K562 (cell line): Measurements from ENCODE around the gene PRKAA1. TPM values are rescaled to one million over a fixed set of nuclear protein-coding genes. Genes with fewer than 3 reads are reported as not detected.

Experiments
- BCL6 ChIP-seq: fragments of 250-450 bp; sonication (Bioruptor Pico); IDR thresholded peaks from 2 replicates; pipeline ENCODE4 v1.4.0; 2020
- E2F3 ChIP-seq: fragments of 250-450 bp; sonication (Bioruptor Pico); IDR thresholded peaks from 2 replicates; pipeline ENCODE4 v1.4.0; 2020; ENCODE audit warnings: mild to moderate bottlenecking
- EHMT2 ChIP-seq: fragments of 450-650 bp; IDR thresholded peaks from 2 replicates; pipeline ENCODE4 v1.6.1; 2018; ENCODE audit warnings: antibody characterized with exemption
- GTF2F1 ChIP-seq: IDR thresholded peaks from 2 replicates; pipeline ENCODE4 v1.6.1; 2011; ENCODE audit warnings: low read depth, low read length, improper control_type of control experiment
- HCFC1 ChIP-seq: IDR thresholded peaks from 2 replicates; pipeline ENCODE4 v1.6.1; 2012; ENCODE audit warnings: low read depth, low read length, improper control_type of control experiment
- NFE2L1 ChIP-seq: fragments of 450-650 bp; IDR thresholded peaks from 2 replicates; pipeline ENCODE4 v1.6.1; 2016; ENCODE audit warnings: missing genetic modification characterization, low read depth, mild to moderate bottlenecking, missing compliant biosample characterization, moderate library complexity, borderline replicate concordance
- RAD51 ChIP-seq: fragments of 450-650 bp; IDR thresholded peaks from 2 replicates; pipeline ENCODE4 v1.7.1; 2016; ENCODE audit warnings: low read depth, mild to moderate bottlenecking, borderline replicate concordance
- RFX7 ChIP-seq: fragments of 250-450 bp; sonication (Bioruptor Pico); IDR thresholded peaks from 2 replicates; pipeline ENCODE4 v1.5.1; 2021; ENCODE audit warnings: mild to moderate bottlenecking
- SAFB ChIP-seq: fragments of 200-400 bp; formaldehyde crosslinking; IDR thresholded peaks from 2 replicates; pipeline ENCODE4 v1.6.1; 2017; ENCODE audit warnings: low read depth, low read length, borderline replicate concordance
- SIN3A ChIP-seq, 2 experiments: fragments of 150-350 bp in 1 of 2; IDR thresholded peaks; 2 replicates each; pipeline ENCODE4 v1.6.1; 2011 to 2016; ENCODE audit warnings: borderline replicate concordance in 2 of 2, low read depth in 2 of 2, low read length in 2 of 2, mild to moderate bottlenecking in 2 of 2, moderate library complexity in 2 of 2; ENCODE audit not compliant: control insufficient read depth in 1 of 2
- TEAD1 ChIP-seq, 2 experiments: fragments of 450-650 bp in 1 of 2; sonication (generic) in 1 of 2; formaldehyde crosslinking; IDR thresholded peaks; 2 replicates each; pipeline versions ENCODE4 v1.4.0 to v1.8.0; 2020 to 2022; ENCODE audit warnings: mild to moderate bottlenecking in 2 of 2, missing genetic modification reagents in 1 of 2
- TRIM28 ChIP-seq: fragments of 450-650 bp; IDR thresholded peaks from 2 replicates; pipeline ENCODE4 v1.6.1; 2017
- ZEB2 ChIP-seq: fragments of 450-650 bp; IDR thresholded peaks from 2 replicates; pipeline ENCODE4 v1.6.1; 2016
- ZNF12 ChIP-seq: sonication (generic); formaldehyde crosslinking; IDR thresholded peaks from 2 replicates; pipeline ENCODE4 v1.4.0; 2020; ENCODE audit warnings: mild to moderate bottlenecking, missing genetic modification reagents
- ZNF143 ChIP-seq: sonication (generic); formaldehyde crosslinking; IDR thresholded peaks from 2 replicates; pipeline ENCODE4 v1.9.0; 2022; ENCODE audit warnings: mild to moderate bottlenecking, missing genetic modification reagents
- ZNF436 ChIP-seq: fragments of 250-450, 450-650 bp; sonication (Bioruptor Pico); formaldehyde crosslinking; IDR thresholded peaks from 2 replicates; pipeline ENCODE4 v1.7.0; 2020; ENCODE audit warnings: mild to moderate bottlenecking
- ZNF766 ChIP-seq: fragments of 200-800 bp; sonication (Bioruptor generic); conservative IDR thresholded peaks from 2 replicates; pipeline ENCODE4 v1.6.1; 2016; ENCODE audit warnings: missing genetic modification characterization, missing compliant biosample characterization
- ZNF79 ChIP-seq: fragments of 250-450 bp; sonication (Bioruptor Pico); IDR thresholded peaks from 2 replicates; pipeline ENCODE4 v1.4.0; 2020; ENCODE audit warnings: low read depth, mild to moderate bottlenecking, moderate library complexity
- polyA plus RNA-seq, 8 experiments: library from polyadenylated mRNA; depleted of rRNA in 4 of 8; stranded (reverse) in 5 of 8; unstranded in 3 of 8; fragments of >200 nt; fragmentation: Nextera tagmentation in 2 of 8; fragmentation: Illumina TruSeq in 1 of 8; extraction: Ambion mirVana in 2 of 8; extraction: Trizol in 1 of 8; gene quantifications; 2 replicates each; pipeline versions ENCODE4 v1.2.1 to v1.2.3, GENCODE V29; 2011 to 2014; ENCODE audit warnings: inconsistent platforms in 1 of 8, missing spikeins in 1 of 8
- total RNA-seq, 7 experiments: library from RNA; depleted of rRNA in 6 of 7; stranded (reverse); fragments of >200 nt in 6 of 7; fragmentation: Illumina TruSeq in 2 of 7; extraction: Trizol in 2 of 7; gene quantifications; 2 replicates each; pipeline versions ENCODE4 v1.2.1 to v1.2.3, GENCODE V29; 2011 to 2021; ENCODE audit warnings: low replicate concordance in 1 of 7
- TF ChIP-seq, protein P1 (sequence below): sonication (generic); formaldehyde crosslinking; IDR thresholded peaks from 2 replicates; pipeline ENCODE4 v1.8.0; 2022; ENCODE audit warnings: missing genetic modification reagents, mild to moderate bottlenecking, moderate library complexity, borderline replicate concordance
- TF ChIP-seq, protein P2 (sequence below): fragments of 450-650 bp; IDR thresholded peaks from 2 replicates; pipeline ENCODE4 v1.6.1; 2014; ENCODE audit warnings: low read depth, mild to moderate bottlenecking, moderate library complexity, borderline replicate concordance
- TF ChIP-seq, protein P3 (sequence below): fragments of 200-800 bp; sonication (Bioruptor generic); IDR thresholded peaks from 2 replicates; pipeline ENCODE4 v1.6.1; 2016; ENCODE audit warnings: missing genetic modification characterization, missing compliant biosample characterization

The PRKAA1 gene
- total and polyA plus RNA-seq, 9 of the 15 experiments (the other 6 are each of a cell fraction or from before 2014, with no cell fraction given) = 24.5 to 84.0 (median 51.4) TPM

DNA sequence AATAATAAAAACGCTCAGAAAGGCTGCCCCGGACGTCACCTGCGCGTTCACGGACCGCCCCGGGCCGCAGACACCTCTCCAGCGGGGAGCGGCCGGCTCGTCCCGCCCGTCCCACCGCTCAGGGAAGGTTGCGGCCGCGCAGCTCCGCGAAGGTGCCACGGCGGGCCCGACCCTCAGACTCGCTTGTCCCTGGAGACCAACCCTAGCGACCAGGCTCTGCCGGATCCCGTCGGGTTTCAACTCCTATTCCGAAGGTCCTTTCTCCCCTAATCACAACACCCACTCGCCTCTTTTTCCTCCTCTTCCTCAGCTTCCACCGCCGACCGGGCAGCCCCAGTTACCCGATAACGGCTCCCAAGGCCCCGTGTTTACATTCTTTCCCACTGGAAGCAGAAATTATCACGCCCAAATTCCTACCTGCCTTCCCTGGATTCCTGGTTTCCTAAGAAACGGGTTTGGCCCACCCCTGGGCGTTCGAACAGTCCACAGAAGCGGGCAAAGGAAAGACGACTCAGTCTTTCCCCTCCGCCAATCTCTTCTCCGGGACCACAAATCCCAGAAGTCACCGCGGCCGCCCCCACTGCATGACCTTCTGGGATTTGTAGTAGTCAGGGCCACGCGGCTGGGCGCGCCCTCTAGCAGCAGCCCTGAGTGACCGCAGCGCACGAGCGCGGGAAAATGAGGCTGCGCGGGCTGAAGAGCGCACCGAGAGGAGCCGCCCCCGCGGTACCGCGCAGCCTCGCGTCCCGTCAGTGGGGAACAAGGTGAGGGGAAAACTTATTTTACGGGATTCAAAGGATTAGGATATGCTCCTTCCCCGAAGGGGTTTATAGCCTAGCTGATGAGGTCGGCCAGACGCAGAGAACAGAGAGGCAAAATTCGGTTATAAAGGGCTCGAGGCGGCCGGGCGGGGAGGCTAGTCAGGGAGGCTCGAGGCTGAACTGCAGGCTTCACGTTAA is 42.5 kb downstream of the PRKAA1 start, which contains the start of gene TTC33 (continued):
- TF ChIP-seq, protein P1, sequence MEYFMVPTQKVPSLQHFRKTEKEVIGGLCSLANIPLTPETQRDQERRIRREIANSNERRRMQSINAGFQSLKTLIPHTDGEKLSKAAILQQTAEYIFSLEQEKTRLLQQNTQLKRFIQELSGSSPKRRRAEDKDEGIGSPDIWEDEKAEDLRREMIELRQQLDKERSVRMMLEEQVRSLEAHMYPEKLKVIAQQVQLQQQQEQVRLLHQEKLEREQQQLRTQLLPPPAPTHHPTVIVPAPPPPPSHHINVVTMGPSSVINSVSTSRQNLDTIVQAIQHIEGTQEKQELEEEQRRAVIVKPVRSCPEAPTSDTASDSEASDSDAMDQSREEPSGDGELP (CRISPR knock-in tag) = peak; percentile 93
- TF ChIP-seq, protein P2, sequence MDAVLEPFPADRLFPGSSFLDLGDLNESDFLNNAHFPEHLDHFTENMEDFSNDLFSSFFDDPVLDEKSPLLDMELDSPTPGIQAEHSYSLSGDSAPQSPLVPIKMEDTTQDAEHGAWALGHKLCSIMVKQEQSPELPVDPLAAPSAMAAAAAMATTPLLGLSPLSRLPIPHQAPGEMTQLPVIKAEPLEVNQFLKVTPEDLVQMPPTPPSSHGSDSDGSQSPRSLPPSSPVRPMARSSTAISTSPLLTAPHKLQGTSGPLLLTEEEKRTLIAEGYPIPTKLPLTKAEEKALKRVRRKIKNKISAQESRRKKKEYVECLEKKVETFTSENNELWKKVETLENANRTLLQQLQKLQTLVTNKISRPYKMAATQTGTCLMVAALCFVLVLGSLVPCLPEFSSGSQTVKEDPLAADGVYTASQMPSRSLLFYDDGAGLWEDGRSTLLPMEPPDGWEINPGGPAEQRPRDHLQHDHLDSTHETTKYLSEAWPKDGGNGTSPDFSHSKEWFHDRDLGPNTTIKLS = peak; percentile 96
- TF ChIP-seq TEAD1 (CRISPR knock-in tag; IDR thresholded peaks at IDR 0.05) (peak; percentile 70 to 90), TRIM28 (peak; percentile 58), EHMT2 (no peak), ZNF436 (CRISPR knock-in tag) (no peak), RFX7 (CRISPR knock-in tag) (no peak), BCL6 (CRISPR knock-in tag) (0 out of 2 replicates have a peak, but pooled peaks have one; percentile 23), NFE2L1 (no peak), RAD51 (no peak), E2F3 (CRISPR knock-in tag) (peak; percentile 100), ZNF766 (CRISPR knock-in tag) (peak; percentile 92; the same call in 1 of the 2 replicates), ZNF79 (CRISPR knock-in tag) (no peak), ZNF12 (no peak), ZNF143 (CRISPR knock-in tag) (peak; percentile 97), SAFB (peak; percentile 82), ZEB2 (0 out of 2 replicates have a peak, but pooled peaks have one; percentile 11), GTF2F1 (no peak), SIN3A (IDR thresholded peaks at IDR 0.05; ENCODE audit: borderline replicate concordance in 2 of 2, control insufficient read depth in 1 of 2, low read depth in 2 of 2, low read length in 2 of 2) (peak; percentile 54 to 82; a peak in 3 of 4 replicates), HCFC1 (peak; percentile 99)
- TF ChIP-seq, protein P3, sequence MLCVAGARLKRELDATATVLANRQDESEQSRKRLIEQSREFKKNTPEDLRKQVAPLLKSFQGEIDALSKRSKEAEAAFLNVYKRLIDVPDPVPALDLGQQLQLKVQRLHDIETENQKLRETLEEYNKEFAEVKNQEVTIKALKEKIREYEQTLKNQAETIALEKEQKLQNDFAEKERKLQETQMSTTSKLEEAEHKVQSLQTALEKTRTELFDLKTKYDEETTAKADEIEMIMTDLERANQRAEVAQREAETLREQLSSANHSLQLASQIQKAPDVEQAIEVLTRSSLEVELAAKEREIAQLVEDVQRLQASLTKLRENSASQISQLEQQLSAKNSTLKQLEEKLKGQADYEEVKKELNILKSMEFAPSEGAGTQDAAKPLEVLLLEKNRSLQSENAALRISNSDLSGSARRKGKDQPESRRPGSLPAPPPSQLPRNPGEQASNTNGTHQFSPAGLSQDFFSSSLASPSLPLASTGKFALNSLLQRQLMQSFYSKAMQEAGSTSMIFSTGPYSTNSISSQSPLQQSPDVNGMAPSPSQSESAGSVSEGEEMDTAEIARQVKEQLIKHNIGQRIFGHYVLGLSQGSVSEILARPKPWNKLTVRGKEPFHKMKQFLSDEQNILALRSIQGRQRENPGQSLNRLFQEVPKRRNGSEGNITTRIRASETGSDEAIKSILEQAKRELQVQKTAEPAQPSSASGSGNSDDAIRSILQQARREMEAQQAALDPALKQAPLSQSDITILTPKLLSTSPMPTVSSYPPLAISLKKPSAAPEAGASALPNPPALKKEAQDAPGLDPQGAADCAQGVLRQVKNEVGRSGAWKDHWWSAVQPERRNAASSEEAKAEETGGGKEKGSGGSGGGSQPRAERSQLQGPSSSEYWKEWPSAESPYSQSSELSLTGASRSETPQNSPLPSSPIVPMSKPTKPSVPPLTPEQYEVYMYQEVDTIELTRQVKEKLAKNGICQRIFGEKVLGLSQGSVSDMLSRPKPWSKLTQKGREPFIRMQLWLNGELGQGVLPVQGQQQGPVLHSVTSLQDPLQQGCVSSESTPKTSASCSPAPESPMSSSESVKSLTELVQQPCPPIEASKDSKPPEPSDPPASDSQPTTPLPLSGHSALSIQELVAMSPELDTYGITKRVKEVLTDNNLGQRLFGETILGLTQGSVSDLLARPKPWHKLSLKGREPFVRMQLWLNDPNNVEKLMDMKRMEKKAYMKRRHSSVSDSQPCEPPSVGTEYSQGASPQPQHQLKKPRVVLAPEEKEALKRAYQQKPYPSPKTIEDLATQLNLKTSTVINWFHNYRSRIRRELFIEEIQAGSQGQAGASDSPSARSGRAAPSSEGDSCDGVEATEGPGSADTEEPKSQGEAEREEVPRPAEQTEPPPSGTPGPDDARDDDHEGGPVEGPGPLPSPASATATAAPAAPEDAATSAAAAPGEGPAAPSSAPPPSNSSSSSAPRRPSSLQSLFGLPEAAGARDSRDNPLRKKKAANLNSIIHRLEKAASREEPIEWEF = no peak
